GM21528 (cell line): ENCODE measurements around the gene ACO2.

Experiments
- ATAC-seq: cut with Tn5 transposase; IDR thresholded peaks from one replicate; pipeline ENCODE4 v1.9.1; 2021; ENCODE audit warnings: mild to moderate bottlenecking, moderate library complexity; ENCODE audit not compliant: unreplicated experiment, low FRiP score

Gene ACO2

GRCh38 chr22:41487037-41487935 is 18.4 kb downstream of the ACO2 start:
- no peak for ATAC-seq

GRCh38 chr22:41488076-41488475 is 19.2 kb downstream of the ACO2 start:
- ATAC-seq = no peak

- no peak for ATAC-seq
Observed at GRCh38 chr22:41488596-41489385, 19.9 kb downstream of the ACO2 start.

- no peak for ATAC-seq
Observed at GRCh38 chr22:41491374-41492100, 22.6 kb downstream of the ACO2 start.

GRCh38 chr22:41498303-41498835 is 29.5 kb downstream of the ACO2 start:
- no peak for ATAC-seq

GRCh38 chr22:41499624-41500280 is 30.8 kb downstream of the ACO2 start:
- no peak for ATAC-seq

GRCh38 chr22:41500303-41500702 is 31.4 kb downstream of the ACO2 start:
- no peak for ATAC-seq

- no peak for ATAC-seq
Observed at GRCh38 chr22:41501209-41501608, 32.3 kb downstream of the ACO2 start.

- ATAC-seq = no peak
Observed at GRCh38 chr22:41504397-41504796, 35.5 kb downstream of the ACO2 start.

GRCh38 chr22:41504816-41505215 is 35.9 kb downstream of the ACO2 start:
- no peak for ATAC-seq

GRCh38 chr22:41505511-41506220 is 36.7 kb downstream of the ACO2 start:
- no peak for ATAC-seq

GRCh38 chr22:41507330-41508063 is 38.6 kb downstream of the ACO2 start:
- ATAC-seq = no peak

- ATAC-seq = no peak
Observed at GRCh38 chr22:41508770-41509170, 39.9 kb downstream of the ACO2 start.

GRCh38 chr22:41511521-41511968 is 42.6 kb downstream of the ACO2 start:
- no peak for ATAC-seq

GRCh38 chr22:41512421-41513194 is 43.7 kb downstream of the ACO2 start:
- ATAC-seq = no peak

GRCh38 chr22:41513391-41513790 is 44.5 kb downstream of the ACO2 start:
- no peak for ATAC-seq

GRCh38 chr22:41516462-41516861 is 47.5 kb downstream of the ACO2 start:
- ATAC-seq = no peak
